IPS-20b (cell line): ENCODE data around the gene LRBA.
"Not testable (repeated sequence)": the region's sequence is repeated elsewhere in the genome, so short reads cannot be mapped to it uniquely, and the experiment has no call there.

Experiments
- H3K27ac ChIP-seq: one replicate; pipeline ENCODE4 v1.5.1; 2013; ENCODE audit warnings: low read length
- H3K27me3 ChIP-seq: 2 replicates; pipeline ENCODE4 v1.6.1; 2013; ENCODE audit warnings: mild to moderate bottlenecking, low read length, inconsistent platforms; ENCODE audit not compliant: insufficient read depth
- H3K36me3 ChIP-seq: 2 replicates; pipeline ENCODE4 v1.6.1; 2013; ENCODE audit warnings: low read depth, mild to moderate bottlenecking, inconsistent platforms, low read length, moderate library complexity; ENCODE audit not compliant: insufficient read depth
- H3K4me1 ChIP-seq: 2 replicates; pipeline ENCODE4 v1.6.1; 2013; ENCODE audit warnings: mild to moderate bottlenecking, control low read depth, inconsistent platforms, low read length, moderate library complexity; ENCODE audit not compliant: insufficient read depth
- H3K4me3 ChIP-seq: 2 replicates; pipeline ENCODE4 v1.5.1; 2013; ENCODE audit warnings: mild to moderate bottlenecking, low read length, inconsistent platforms
- H3K9ac ChIP-seq: 2 replicates; pipeline ENCODE4 v1.6.1; 2013; ENCODE audit warnings: low read depth, mild to moderate bottlenecking, inconsistent platforms, low read length, moderate library complexity
- H3K9me3 ChIP-seq: 2 replicates; pipeline ENCODE4 v1.6.1; 2013; ENCODE audit warnings: mild to moderate bottlenecking, low read depth, low read length, inconsistent platforms; ENCODE audit not compliant: insufficient read depth

LRBA gene

GRCh38 chr4:150938417-150938816 is 76.7 kb downstream of the LRBA start:
- Histone ChIP-seq H3K27me3 (no peaks in the 10 kb centered on the region), H3K27ac (no peak overlapping the region), H3K4me3 (peak overlapping the region; percentile 41), H3K36me3 (no peaks in the 10 kb centered on the region), H3K4me1 (peaks cover 15% of the 10 kb centered on the region; the same call in 1 of the 2 replicates), H3K9me3 (no peaks in the 10 kb centered on the region), H3K9ac (peak overlapping the region; percentile 5; the same call in 1 of the 2 replicates)

- H3K27me3 ChIP-seq = no peaks in the 10 kb centered on the region
- H3K27ac ChIP-seq = no peak overlapping the region
- no peaks in the 10 kb centered on the region for H3K36me3 ChIP-seq
- peaks cover 12% of the 10 kb centered on the region; the same call in 1 of the 2 replicates for H3K4me1 ChIP-seq
- H3K9ac ChIP-seq = no peak overlapping the region
- no peaks in the 10 kb centered on the region for H3K9me3 ChIP-seq
- H3K4me3 ChIP-seq = no peak overlapping the region
These were observed 81.1 kb downstream of the LRBA start for GRCh38 chr4:150934022-150934421.

- no peak overlapping the region for H3K4me3 ChIP-seq
These were observed 83.3 kb downstream of the LRBA start for GRCh38 chr4:150931796-150932195.

GRCh38 chr4:150931005-150931404 is 84.1 kb downstream of the LRBA start:
- H3K4me1 ChIP-seq = no peaks in the 10 kb centered on the region
- 0 out of 2 replicates have a peak, but pooled peaks cover under 1% of the 10 kb centered on the region for H3K36me3 ChIP-seq
- no peaks in the 10 kb centered on the region for H3K27me3 ChIP-seq
- H3K9me3 ChIP-seq = no peaks in the 10 kb centered on the region
- no peak overlapping the region for H3K4me3 ChIP-seq
- H3K27ac ChIP-seq = no peak overlapping the region
- no peak overlapping the region for H3K9ac ChIP-seq

More at GRCh38 chr4:150931796-150932195, 83.3 kb downstream of the LRBA start:
- Histone ChIP-seq H3K27ac (no peak overlapping the region), H3K36me3 (no peaks in the 10 kb centered on the region), H3K4me1 (no peaks in the 10 kb centered on the region), H3K9me3 (no peaks in the 10 kb centered on the region), H3K27me3 (no peaks in the 10 kb centered on the region), H3K9ac (no peak overlapping the region)

GRCh38 chr4:150923945-150924344 is 91.1 kb downstream of the LRBA start:
- Histone ChIP-seq H3K27me3 (no peaks in the 10 kb centered on the region), H3K4me3 (no peak overlapping the region), H3K9me3 (no peaks in the 10 kb centered on the region), H3K9ac (no peak overlapping the region), H3K36me3 (peaks cover 35% of the 10 kb centered on the region), H3K27ac (no peak overlapping the region), H3K4me1 (no peaks in the 10 kb centered on the region)

- not testable (repeated sequence) for H3K27me3 ChIP-seq, H3K9ac ChIP-seq, H3K4me3 ChIP-seq, H3K27ac ChIP-seq, H3K9me3 ChIP-seq, H3K4me1 ChIP-seq
- H3K36me3 ChIP-seq = peaks cover 56% of the 10 kb centered on the region
These were observed 93.6 kb downstream of the LRBA start for GRCh38 chr4:150921486-150921885.

- H3K27ac ChIP-seq, H3K9me3 ChIP-seq, H3K4me1 ChIP-seq, H3K27me3 ChIP-seq, H3K9ac ChIP-seq, H3K4me3 ChIP-seq: not testable (repeated sequence)
- peaks cover 64% of the 10 kb centered on the region for H3K36me3 ChIP-seq
These were observed 96.5 kb downstream of the LRBA start for GRCh38 chr4:150918562-150918961.

- no peak overlapping the region for H3K4me3 ChIP-seq
- H3K9me3 ChIP-seq = no peaks in the 10 kb centered on the region
- H3K27me3 ChIP-seq = no peaks in the 10 kb centered on the region
- H3K9ac ChIP-seq = no peak overlapping the region
- peaks cover 67% of the 10 kb centered on the region for H3K36me3 ChIP-seq
- no peaks in the 10 kb centered on the region for H3K4me1 ChIP-seq
- no peak overlapping the region for H3K27ac ChIP-seq
These were observed 103.8 kb downstream of the LRBA start for GRCh38 chr4:150911326-150911725.

- no peaks in the 10 kb centered on the region for H3K4me1 ChIP-seq
- no peak overlapping the region for H3K9ac ChIP-seq
- peaks cover 67% of the 10 kb centered on the region for H3K36me3 ChIP-seq
- H3K4me3 ChIP-seq = no peak overlapping the region
- H3K9me3 ChIP-seq = no peaks in the 10 kb centered on the region
- no peak overlapping the region for H3K27ac ChIP-seq
- H3K27me3 ChIP-seq = no peaks in the 10 kb centered on the region
These were observed 106.0 kb downstream of the LRBA start for GRCh38 chr4:150909116-150909515.

- Histone ChIP-seq H3K27ac (no peak overlapping the region), H3K27me3 (no peaks in the 10 kb centered on the region), H3K4me1 (no peaks in the 10 kb centered on the region), H3K36me3 (peaks cover 63% of the 10 kb centered on the region), H3K4me3 (no peak overlapping the region), H3K9me3 (no peaks in the 10 kb centered on the region), H3K9ac (no peak overlapping the region)
These were observed 108.0 kb downstream of the LRBA start for GRCh38 chr4:150906987-150907633.

- no peak overlapping the region for H3K9ac ChIP-seq
- H3K36me3 ChIP-seq = peaks cover 60% of the 10 kb centered on the region
These were observed 110.4 kb downstream of the LRBA start for GRCh38 chr4:150904671-150905070.

GRCh38 chr4:150903603-150904002 is 111.5 kb downstream of the LRBA start:
- H3K27me3 ChIP-seq = no peaks in the 10 kb centered on the region
- no peaks in the 10 kb centered on the region for H3K4me1 ChIP-seq
- H3K9ac ChIP-seq = no peak overlapping the region
- H3K4me3 ChIP-seq = no peak overlapping the region
- no peak overlapping the region for H3K27ac ChIP-seq
- no peaks in the 10 kb centered on the region for H3K9me3 ChIP-seq
- H3K36me3 ChIP-seq = peaks cover 70% of the 10 kb centered on the region

More at GRCh38 chr4:150904671-150905070, 110.4 kb downstream of the LRBA start:
- Histone ChIP-seq H3K27ac (no peak overlapping the region), H3K9me3 (no peaks in the 10 kb centered on the region), H3K27me3 (no peaks in the 10 kb centered on the region), H3K4me1 (no peaks in the 10 kb centered on the region), H3K4me3 (no peak overlapping the region)
